Activated T-cell treated with anti-CD3 and anti-CD28 coated beads, Interleukin-2, amount 50 U/mL, for 4 hours (primary cell): Measurements from ENCODE around the gene SF3B3. TPM values are rescaled to one million over a fixed set of nuclear protein-coding genes. Genes with fewer than 3 reads are reported as not detected.

Experiments
- ATAC-seq, 2 donors: fragments of 200-7000 bp; cut with Tn5 transposase; one replicate each; pipeline ENCODE4 v1.10.0; 2021
- DNase-seq: peaks from one replicate; pipeline ENCODE4 v3.0.0-alpha.2; 2020
- H3K27me3 Mint-ChIP-seq: one replicate; pipeline ENCODE4 v1.8.0; 2021; ENCODE audit warnings: low read depth, mixed read lengths
- H3K36me3 Mint-ChIP-seq: one replicate; pipeline ENCODE4 v1.8.0; 2022; ENCODE audit warnings: mixed read lengths; ENCODE audit not compliant: insufficient read depth
- H3K4me1 Mint-ChIP-seq: one replicate; pipeline ENCODE4 v1.8.0; 2021; ENCODE audit warnings: low read depth, mixed read lengths
- H3K4me3 Mint-ChIP-seq: one replicate; pipeline ENCODE4 v1.8.0; 2021; ENCODE audit warnings: mild to moderate bottlenecking, moderate library complexity, mixed read lengths
- H3K9me3 Mint-ChIP-seq: one replicate; pipeline ENCODE4 v1.8.0; 2021; ENCODE audit warnings: mixed read lengths
- total RNA-seq, 3 donors: library from RNA; stranded (reverse); gene quantifications; one replicate each; pipeline ENCODE4 v1.2.1, GENCODE V29; 2021

The SF3B3 gene
- total RNA-seq, 3 donors from 2014 or later = 647 to 745 (median 710) TPM

GRCh38 chr16:70568601-70569237 lies 45.1 kb downstream of the SF3B3 start:
- no peaks in the 10 kb centered on the region for H3K27me3 Mint-ChIP-seq
- no peaks in the 10 kb centered on the region for H3K9me3 Mint-ChIP-seq
- peaks cover 4% of the 10 kb centered on the region for H3K4me1 Mint-ChIP-seq
- no peak for DNase-seq
- ATAC-seq = no peak
- peaks cover 65% of the 10 kb centered on the region for H3K36me3 Mint-ChIP-seq
- H3K4me3 Mint-ChIP-seq = no peak overlapping the region

- peaks cover 59% of the 10 kb centered on the region for H3K36me3 Mint-ChIP-seq
- H3K9me3 Mint-ChIP-seq = no peaks in the 10 kb centered on the region
Measured at GRCh38 chr16:70569752-70570151, 46.1 kb downstream of the SF3B3 start.

GRCh38 chr16:70570967-70571570 lies 47.5 kb downstream of the SF3B3 start:
- H3K4me3 Mint-ChIP-seq = no peak overlapping the region
- no peaks in the 10 kb centered on the region for H3K9me3 Mint-ChIP-seq
- peaks cover 9% of the 10 kb centered on the region for H3K4me1 Mint-ChIP-seq
- peaks cover 55% of the 10 kb centered on the region for H3K36me3 Mint-ChIP-seq
- DNase-seq (no peak), ATAC-seq (no peak)
- no peaks in the 10 kb centered on the region for H3K27me3 Mint-ChIP-seq

More at GRCh38 chr16:70569752-70570151, 46.1 kb downstream of the SF3B3 start:
- H3K4me1 Mint-ChIP-seq = peaks cover 9% of the 10 kb centered on the region
- no peaks in the 10 kb centered on the region for H3K27me3 Mint-ChIP-seq
- no peak for ATAC-seq
- no peak for DNase-seq
- H3K4me3 Mint-ChIP-seq = no peak overlapping the region

GRCh38 chr16:70571623-70572022 lies 48.0 kb downstream of the SF3B3 start:
- DNase-seq = no peak
- H3K4me3 Mint-ChIP-seq = no peak overlapping the region
- peaks cover 55% of the 10 kb centered on the region for H3K36me3 Mint-ChIP-seq
- ATAC-seq = peak in 1 of 2 donors; percentile 22
- no peaks in the 10 kb centered on the region for H3K27me3 Mint-ChIP-seq
- no peaks in the 10 kb centered on the region for H3K9me3 Mint-ChIP-seq
- peaks cover 13% of the 10 kb centered on the region for H3K4me1 Mint-ChIP-seq

GRCh38 chr16:70572050-70572925 lies 48.7 kb downstream of the SF3B3 start:
- DNase-seq = no peak
- Mint-ChIP-seq H3K4me3 (no peak overlapping the region), H3K4me1 (peaks cover 16% of the 10 kb centered on the region), H3K27me3 (no peaks in the 10 kb centered on the region), H3K36me3 (peaks cover 51% of the 10 kb centered on the region), H3K9me3 (no peaks in the 10 kb centered on the region)
- ATAC-seq = peak; percentile 11 to 19

- peaks cover 49% of the 10 kb centered on the region for H3K36me3 Mint-ChIP-seq
- ATAC-seq = no peak
- no peaks in the 10 kb centered on the region for H3K27me3 Mint-ChIP-seq
- DNase-seq = no peak
- peaks cover 16% of the 10 kb centered on the region for H3K4me1 Mint-ChIP-seq
- no peaks in the 10 kb centered on the region for H3K9me3 Mint-ChIP-seq
- no peak overlapping the region for H3K4me3 Mint-ChIP-seq
Measured at GRCh38 chr16:70572926-70573270, 49.3 kb downstream of the SF3B3 start.

- no peaks in the 10 kb centered on the region for H3K27me3 Mint-ChIP-seq
- ATAC-seq (no peak), DNase-seq (no peak)
- H3K4me1 Mint-ChIP-seq = peaks cover 16% of the 10 kb centered on the region
- no peak overlapping the region for H3K4me3 Mint-ChIP-seq
- peaks cover 44% of the 10 kb centered on the region for H3K36me3 Mint-ChIP-seq
- H3K9me3 Mint-ChIP-seq = no peaks in the 10 kb centered on the region
Measured at GRCh38 chr16:70573451-70574121, 50.0 kb downstream of the SF3B3 start.

- Mint-ChIP-seq H3K27me3 (no peaks in the 10 kb centered on the region), H3K4me3 (no peak overlapping the region), H3K4me1 (peaks cover 16% of the 10 kb centered on the region), H3K36me3 (peaks cover 40% of the 10 kb centered on the region), H3K9me3 (no peaks in the 10 kb centered on the region)
- DNase-seq (no peak), ATAC-seq (peak in 1 of 2 donors; percentile 30)
Measured at GRCh38 chr16:70574595-70575271, 51.1 kb downstream of the SF3B3 start.

GRCh38 chr16:70575376-70575775 lies 51.8 kb downstream of the SF3B3 start:
- no peaks in the 10 kb centered on the region for H3K27me3 Mint-ChIP-seq
- H3K9me3 Mint-ChIP-seq = no peaks in the 10 kb centered on the region
- peaks cover 38% of the 10 kb centered on the region for H3K36me3 Mint-ChIP-seq
- ATAC-seq (no peak), DNase-seq (no peak)
- peaks cover 16% of the 10 kb centered on the region for H3K4me1 Mint-ChIP-seq
- no peak overlapping the region for H3K4me3 Mint-ChIP-seq

GRCh38 chr16:70576431-70577255 lies 53.0 kb downstream of the SF3B3 start:
- DNase-seq (no peak), ATAC-seq (no peak)
- H3K27me3 Mint-ChIP-seq = no peaks in the 10 kb centered on the region
- H3K9me3 Mint-ChIP-seq = no peaks in the 10 kb centered on the region
- peaks cover 28% of the 10 kb centered on the region for H3K36me3 Mint-ChIP-seq
- H3K4me3 Mint-ChIP-seq = no peak overlapping the region
- peaks cover 11% of the 10 kb centered on the region for H3K4me1 Mint-ChIP-seq

- Mint-ChIP-seq H3K27me3 (no peaks in the 10 kb centered on the region), H3K4me1 (peaks cover 11% of the 10 kb centered on the region), H3K4me3 (no peak overlapping the region), H3K9me3 (no peaks in the 10 kb centered on the region), H3K36me3 (peaks cover 21% of the 10 kb centered on the region)
- ATAC-seq (peak; percentile 9 to 32), DNase-seq (no peak)
Measured at GRCh38 chr16:70577256-70577698, 53.7 kb downstream of the SF3B3 start.

GRCh38 chr16:70578035-70578434 lies 54.4 kb downstream of the SF3B3 start:
- Mint-ChIP-seq H3K4me1 (peaks cover 11% of the 10 kb centered on the region), H3K4me3 (no peak overlapping the region), H3K27me3 (no peaks in the 10 kb centered on the region), H3K9me3 (no peaks in the 10 kb centered on the region), H3K36me3 (peaks cover 14% of the 10 kb centered on the region)
- DNase-seq (no peak), ATAC-seq (no peak)

- Mint-ChIP-seq H3K27me3 (no peaks in the 10 kb centered on the region), H3K36me3 (peaks cover 9% of the 10 kb centered on the region), H3K4me3 (no peak overlapping the region), H3K4me1 (peaks cover 11% of the 10 kb centered on the region), H3K9me3 (no peaks in the 10 kb centered on the region)
- DNase-seq (no peak), ATAC-seq (peak in 1 of 2 donors; percentile 3)
Measured at GRCh38 chr16:70579248-70579647, 55.6 kb downstream of the SF3B3 start.
